Measurements from ENCODE around the gene DEAF1.
"Not testable (repeated sequence)": the region's sequence is repeated elsewhere in the genome, so short reads cannot be mapped to it uniquely, and the experiment has no call there.

The DEAF1 gene

GRCh38 chr11:699116-699508, 4.1 kb upstream of the DEAF1 start:
- no peak for DNase-seq

GRCh38 chr11:698493-699115, 3.6 kb upstream of the DEAF1 start:
- no peak for DNase-seq

GRCh38 chr11:697811-698311, 2.8 kb upstream of the DEAF1 start:
- DNase-seq = no peak

- no peak for DNase-seq
These were observed 2.0 kb upstream of the DEAF1 start for GRCh38 chr11:696955-697491.

- peak; percentile 95 for DNase-seq
These were observed 671 bp upstream of the DEAF1 start, which contains the start of gene TMEM80 for GRCh38 chr11:695538-696248. TMEM80 (plus strand) TSS chr11:695816; CDS start chr11:695828, 12 bp downstream.

GRCh38 chr11:695288-695537, 191 bp upstream of the DEAF1 start:
- no peak for DNase-seq

GRCh38 chr11:693887-694562, 997 bp downstream of the DEAF1 start:
- no peak for DNase-seq

GRCh38 chr11:693415-693831, 1.6 kb downstream of the DEAF1 start:
- no peak for DNase-seq

- no peak for DNase-seq
These were observed 2.1 kb downstream of the DEAF1 start for GRCh38 chr11:692824-693414.

GRCh38 chr11:691710-692590, 3.1 kb downstream of the DEAF1 start:
- no peak for DNase-seq

GRCh38 chr11:690738-691633, 4.0 kb downstream of the DEAF1 start:
- DNase-seq = no peak

- DNase-seq = not testable (repeated sequence)
These were observed 4.8 kb downstream of the DEAF1 start for GRCh38 chr11:690244-690643.

GRCh38 chr11:689625-690024, 5.4 kb downstream of the DEAF1 start:
- no peak for DNase-seq

- no peak for DNase-seq
These were observed 6.3 kb downstream of the DEAF1 start for GRCh38 chr11:688681-689080.

- DNase-seq = no peak
These were observed 7.3 kb downstream of the DEAF1 start for GRCh38 chr11:687751-688150.

GRCh38 chr11:686451-687243, 8.4 kb downstream of the DEAF1 start:
- no peak for DNase-seq

- DNase-seq = no peak
These were observed 14.1 kb downstream of the DEAF1 start for GRCh38 chr11:680970-681369.

- no peak for DNase-seq
These were observed 14.5 kb downstream of the DEAF1 start for GRCh38 chr11:680476-680875.

- DNase-seq = no peak
These were observed 15.5 kb downstream of the DEAF1 start for GRCh38 chr11:679271-680207.

All from activated CD4-positive, alpha-beta T cell treated with anti-CD3 and anti-CD28 coated beads for 1 hour (primary cell).